T-helper 1 cell treated with Interleukin-12 subunit alpha and Interleukin-12 subunit beta and Interleukin-4 antibody, amounts not matched to agents 30 μg/mL and 1 μg/mL, for 36 hours (primary cell): ENCODE results near the gene KCTD2.
"Not testable (repeated sequence)": the region's sequence is repeated elsewhere in the genome, so short reads cannot be mapped to it uniquely, and the experiment has no call there.

Experiments used
- H3K27ac Mint-ChIP-seq: one replicate; pipeline ENCODE4 v1.8.0; 2021; ENCODE audit warnings: mild to moderate bottlenecking, mixed read lengths
- H3K27me3 Mint-ChIP-seq: one replicate; pipeline ENCODE4 v1.8.0; 2021; ENCODE audit warnings: low read depth, mixed read lengths
- H3K36me3 Mint-ChIP-seq: one replicate; pipeline ENCODE4 v1.8.0; 2021; ENCODE audit warnings: low read depth, mixed read lengths
- H3K4me1 Mint-ChIP-seq: one replicate; pipeline ENCODE4 v1.8.0; 2021; ENCODE audit warnings: low read depth, mixed read lengths
- H3K4me3 Mint-ChIP-seq: one replicate; pipeline ENCODE4 v1.8.0; 2021; ENCODE audit warnings: mild to moderate bottlenecking, moderate library complexity, mixed read lengths
- H3K9me3 Mint-ChIP-seq: one replicate; pipeline ENCODE4 v1.8.0; 2021; ENCODE audit warnings: mixed read lengths

Gene KCTD2

GRCh38 chr17:75059369-75060345, 12.6 kb downstream of the KCTD2 start:
- H3K27ac Mint-ChIP-seq: no peak overlapping the region
- no peak overlapping the region for H3K4me3 Mint-ChIP-seq
- H3K9me3 Mint-ChIP-seq: no peaks in the 10 kb centered on the region
- H3K4me1 Mint-ChIP-seq: peaks cover 8% of the 10 kb centered on the region
- peaks cover 36% of the 10 kb centered on the region for H3K36me3 Mint-ChIP-seq
- no peaks in the 10 kb centered on the region for H3K27me3 Mint-ChIP-seq

- Mint-ChIP-seq H3K9me3 (no peaks in the 10 kb centered on the region), H3K4me3 (no peak overlapping the region), H3K27ac (no peak overlapping the region), H3K4me1 (peaks cover 13% of the 10 kb centered on the region), H3K36me3 (peaks cover 36% of the 10 kb centered on the region), H3K27me3 (no peaks in the 10 kb centered on the region)
Measured at GRCh38 chr17:75060434-75061054, 13.5 kb downstream of the KCTD2 start.

DNA sequence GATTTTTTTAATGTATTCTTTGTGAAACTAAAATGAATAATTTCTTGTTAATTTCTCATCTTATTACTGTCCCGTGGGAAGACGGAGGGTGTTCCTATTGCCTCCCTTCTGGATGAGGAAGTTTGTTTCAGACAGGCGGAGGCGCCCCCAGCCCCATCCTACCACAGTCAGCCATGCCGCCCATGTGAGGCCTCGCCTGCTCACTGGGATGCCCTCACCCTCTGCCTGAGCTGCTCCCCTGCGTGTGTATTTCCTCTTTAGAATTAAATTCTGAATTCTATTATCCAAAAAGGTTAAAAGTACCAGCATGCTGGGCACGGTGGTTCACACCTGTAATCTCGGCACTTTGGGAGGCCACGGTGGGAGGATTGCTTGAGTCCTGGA, 14.0 kb downstream of the KCTD2 start:
- no peak overlapping the region for H3K4me3 Mint-ChIP-seq
- H3K27me3 Mint-ChIP-seq: no peaks in the 10 kb centered on the region
- no peak overlapping the region for H3K27ac Mint-ChIP-seq
- H3K36me3 Mint-ChIP-seq: peaks cover 34% of the 10 kb centered on the region
- H3K4me1 Mint-ChIP-seq: peaks cover 17% of the 10 kb centered on the region
- H3K9me3 Mint-ChIP-seq: no peaks in the 10 kb centered on the region

DNA sequence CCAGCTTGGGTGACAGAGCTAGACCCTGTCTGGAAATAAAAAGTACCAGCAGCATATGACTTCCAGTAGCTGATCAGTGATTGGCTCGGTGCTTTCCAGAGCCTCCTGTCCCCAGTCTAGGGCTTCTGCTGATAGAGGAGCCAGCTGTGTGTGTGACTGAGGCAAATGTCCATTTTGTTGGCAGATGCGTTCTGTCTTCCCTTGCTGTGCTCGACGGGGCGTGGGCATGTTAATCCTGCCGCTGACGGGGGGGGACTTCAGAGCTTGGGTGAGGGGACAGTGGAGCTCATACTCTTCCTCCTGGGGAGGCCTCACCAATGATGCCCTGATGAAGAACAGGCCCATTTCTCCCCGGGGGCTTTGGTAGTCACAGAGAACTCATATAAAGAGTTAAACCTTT, 14.6 kb downstream of the KCTD2 start:
- H3K36me3 Mint-ChIP-seq: peaks cover 29% of the 10 kb centered on the region
- no peak overlapping the region for H3K27ac Mint-ChIP-seq
- peaks cover 17% of the 10 kb centered on the region for H3K4me1 Mint-ChIP-seq
- no peaks in the 10 kb centered on the region for H3K27me3 Mint-ChIP-seq
- no peak overlapping the region for H3K4me3 Mint-ChIP-seq
- no peaks in the 10 kb centered on the region for H3K9me3 Mint-ChIP-seq

- Mint-ChIP-seq H3K4me1 (peaks cover 23% of the 10 kb centered on the region), H3K27me3 (no peaks in the 10 kb centered on the region), H3K36me3 (peaks cover 31% of the 10 kb centered on the region), H3K27ac (no peak overlapping the region), H3K4me3 (no peak overlapping the region), H3K9me3 (no peaks in the 10 kb centered on the region)
Measured at GRCh38 chr17:75063201-75063600, 16.2 kb downstream of the KCTD2 start.

DNA sequence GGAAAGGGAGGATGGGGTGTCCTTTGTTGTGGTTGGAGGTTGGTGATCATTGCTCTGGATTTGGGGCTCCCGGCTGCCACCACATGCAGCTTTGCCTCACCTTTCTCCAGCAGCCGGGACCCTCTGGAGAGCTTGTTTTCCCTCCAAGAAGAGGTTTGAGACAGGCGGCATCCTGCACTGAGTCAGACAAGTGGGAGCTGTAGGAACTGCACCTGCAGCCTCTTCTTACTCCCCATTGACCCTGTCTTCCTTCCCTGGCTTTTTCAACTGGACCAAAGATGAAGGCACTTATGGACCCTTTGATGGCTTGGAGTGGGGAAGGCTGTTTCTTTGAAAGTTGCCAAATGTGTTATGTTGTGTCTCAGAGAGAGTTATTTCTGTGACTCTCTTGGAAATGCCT, 16.6 kb downstream of the KCTD2 start:
- no peak overlapping the region for H3K4me3 Mint-ChIP-seq
- H3K27me3 Mint-ChIP-seq: no peaks in the 10 kb centered on the region
- H3K9me3 Mint-ChIP-seq: no peaks in the 10 kb centered on the region
- no peak overlapping the region for H3K27ac Mint-ChIP-seq
- peaks cover 31% of the 10 kb centered on the region for H3K36me3 Mint-ChIP-seq
- peaks cover 23% of the 10 kb centered on the region for H3K4me1 Mint-ChIP-seq

DNA sequence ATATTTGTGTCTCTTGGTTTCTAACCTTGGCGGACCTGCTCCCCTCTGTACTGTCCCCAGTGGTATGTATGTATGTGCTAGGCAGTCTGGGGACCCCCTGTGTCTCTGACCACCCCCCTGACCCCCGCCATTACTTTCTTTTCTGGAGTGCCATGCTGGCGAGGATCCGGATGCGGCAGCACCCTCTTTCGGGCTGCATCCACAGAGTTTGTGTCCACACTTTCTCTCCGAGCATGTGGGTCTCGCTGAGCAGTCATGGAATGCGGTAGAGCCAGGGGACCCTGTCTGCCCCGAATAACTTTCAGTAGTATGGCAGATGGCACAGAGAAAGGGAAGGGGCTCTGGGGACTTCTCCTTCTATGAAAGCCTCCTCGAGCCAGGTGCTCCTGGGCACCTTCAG, 17.0 kb downstream of the KCTD2 start:
- peaks cover 26% of the 10 kb centered on the region for H3K4me1 Mint-ChIP-seq
- no peak overlapping the region for H3K27ac Mint-ChIP-seq
- no peak overlapping the region for H3K4me3 Mint-ChIP-seq
- peaks cover 31% of the 10 kb centered on the region for H3K36me3 Mint-ChIP-seq
- H3K9me3 Mint-ChIP-seq: no peaks in the 10 kb centered on the region
- H3K27me3 Mint-ChIP-seq: no peaks in the 10 kb centered on the region

DNA sequence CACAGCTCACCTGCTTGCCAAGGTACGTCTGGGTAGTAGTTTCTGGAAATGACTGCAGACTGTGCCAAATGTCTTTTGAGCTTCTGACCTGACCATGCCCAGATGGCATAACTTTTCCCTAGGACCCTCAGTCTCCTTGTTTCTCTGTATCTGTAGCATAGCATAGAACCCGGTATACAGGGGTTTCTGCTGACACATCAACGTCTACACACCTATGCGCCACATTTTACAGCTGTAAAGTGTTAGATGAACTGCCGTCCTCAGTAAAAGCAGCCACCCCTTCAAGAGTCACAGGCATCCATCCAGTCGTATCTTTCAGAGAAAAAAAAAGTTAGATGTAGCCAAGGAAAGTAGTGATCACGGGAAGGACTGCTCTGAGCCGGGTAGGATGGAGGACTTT, 17.4 kb downstream of the KCTD2 start:
- Mint-ChIP-seq H3K4me1 (peaks cover 26% of the 10 kb centered on the region), H3K4me3 (no peak overlapping the region), H3K27me3 (no peaks in the 10 kb centered on the region), H3K27ac (no peak overlapping the region), H3K9me3 (no peaks in the 10 kb centered on the region), H3K36me3 (peaks cover 31% of the 10 kb centered on the region)

- peaks cover 24% of the 10 kb centered on the region for H3K4me1 Mint-ChIP-seq
- no peak overlapping the region for H3K4me3 Mint-ChIP-seq
- no peaks in the 10 kb centered on the region for H3K9me3 Mint-ChIP-seq
- H3K27ac Mint-ChIP-seq: no peak overlapping the region
- H3K36me3 Mint-ChIP-seq: peaks cover 28% of the 10 kb centered on the region
- H3K27me3 Mint-ChIP-seq: no peaks in the 10 kb centered on the region
Measured at GRCh38 chr17:75064867-75065561, 18.0 kb downstream of the KCTD2 start.

GRCh38 chr17:75065562-75066151, 18.6 kb downstream of the KCTD2 start:
- H3K36me3 Mint-ChIP-seq: peaks cover 25% of the 10 kb centered on the region
- peak overlapping the region; percentile 65 for H3K27ac Mint-ChIP-seq
- no peaks in the 10 kb centered on the region for H3K9me3 Mint-ChIP-seq
- no peaks in the 10 kb centered on the region for H3K27me3 Mint-ChIP-seq
- H3K4me1 Mint-ChIP-seq: peaks cover 24% of the 10 kb centered on the region
- peak overlapping the region; percentile 15 for H3K4me3 Mint-ChIP-seq

- Mint-ChIP-seq H3K36me3 (peaks cover 13% of the 10 kb centered on the region), H3K9me3 (no peaks in the 10 kb centered on the region), H3K27me3 (no peaks in the 10 kb centered on the region), H3K27ac (peak overlapping the region; percentile 77), H3K4me1 (peaks cover 24% of the 10 kb centered on the region), H3K4me3 (peak overlapping the region; percentile 63)
Measured at GRCh38 chr17:75067856-75068255, 20.8 kb downstream of the KCTD2 start.

DNA sequence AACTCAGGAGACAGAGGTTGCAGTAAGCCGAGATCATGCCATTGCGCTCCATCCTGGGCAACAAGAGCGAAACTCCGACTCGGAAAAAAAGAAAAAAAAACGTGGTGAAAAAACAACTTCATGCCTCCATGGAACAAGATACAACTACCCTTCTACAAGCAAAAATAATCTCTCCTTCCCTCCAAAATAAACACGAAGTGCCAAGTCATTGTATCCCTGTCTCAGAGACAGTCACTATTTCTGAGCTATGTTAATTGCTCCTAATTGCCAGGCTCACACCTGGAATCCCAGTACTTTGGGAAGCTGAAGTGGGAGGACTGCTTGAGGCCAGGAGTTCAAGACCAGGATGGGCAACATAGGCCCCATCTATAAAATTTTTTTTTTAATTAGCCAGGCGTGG, 21.7 kb downstream of the KCTD2 start:
- no peak overlapping the region for H3K4me3 Mint-ChIP-seq
- H3K36me3 Mint-ChIP-seq: peaks cover 11% of the 10 kb centered on the region
- H3K4me1 Mint-ChIP-seq: peaks cover 24% of the 10 kb centered on the region
- H3K9me3 Mint-ChIP-seq: no peaks in the 10 kb centered on the region
- H3K27me3 Mint-ChIP-seq: no peaks in the 10 kb centered on the region
- H3K27ac Mint-ChIP-seq: peak overlapping the region; percentile 65

GRCh38 chr17:75069783-75070182, 22.8 kb downstream of the KCTD2 start:
- Mint-ChIP-seq H3K4me3 (no peak overlapping the region), H3K27ac (no peak overlapping the region), H3K4me1 (peaks cover 24% of the 10 kb centered on the region), H3K9me3 (no peaks in the 10 kb centered on the region), H3K27me3 (no peaks in the 10 kb centered on the region), H3K36me3 (peaks cover 3% of the 10 kb centered on the region)

DNA sequence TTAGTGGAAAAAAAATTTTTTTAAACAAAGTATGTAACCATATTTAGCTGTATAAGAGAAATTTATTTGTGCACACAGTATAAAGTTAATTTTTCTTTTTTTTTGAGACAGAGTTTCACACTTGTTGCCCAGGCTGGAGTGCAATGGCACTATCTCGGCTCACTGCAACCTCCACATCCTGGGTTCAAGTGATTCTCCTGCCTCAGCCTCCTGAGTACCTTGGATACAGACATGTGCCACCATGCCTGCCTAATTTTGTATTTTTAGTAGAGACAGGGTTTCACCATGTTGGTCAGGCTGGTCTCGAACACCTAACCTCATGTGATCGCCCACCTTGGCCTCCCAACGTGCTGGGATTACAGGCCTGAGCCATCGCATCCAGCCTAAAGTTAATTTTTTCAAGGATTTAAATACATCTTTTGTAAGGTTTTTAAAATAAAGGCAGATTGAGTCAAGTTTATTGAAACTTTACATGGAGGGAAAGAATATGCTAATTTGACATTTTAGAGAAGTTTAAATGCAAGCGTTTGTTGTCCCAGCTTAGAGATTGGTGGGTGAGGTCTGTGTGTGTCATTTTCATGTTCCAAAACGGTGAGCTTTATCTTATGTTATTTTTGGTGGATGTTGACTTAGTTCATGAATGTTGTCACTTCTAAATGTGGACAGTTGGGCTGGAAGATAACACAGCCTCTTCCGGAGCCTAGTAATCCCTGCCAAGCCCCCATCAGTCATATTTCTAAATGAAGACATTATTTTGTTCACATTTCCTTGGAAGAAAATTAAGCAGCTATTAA, 24.6 kb downstream of the KCTD2 start:
- not testable (repeated sequence) for H3K27ac Mint-ChIP-seq, H3K36me3 Mint-ChIP-seq
- H3K4me1 Mint-ChIP-seq: peaks cover 11% of the 10 kb centered on the region

More for the DNA sequence above, 24.6 kb downstream of the KCTD2 start:
- H3K4me3 Mint-ChIP-seq, H3K27me3 Mint-ChIP-seq, H3K9me3 Mint-ChIP-seq: not testable (repeated sequence)
